Thymus (tissue), 11 donors: ENCODE results near the gene HCAR3. TPM values are rescaled to one million over a fixed set of nuclear protein-coding genes. Genes with fewer than 3 reads are reported as not detected.

ENCODE experiments used
- DNase-seq, 9 donors: peaks; one replicate each; pipeline ENCODE4 v3.0.0-alpha.2; 2013; ENCODE audit warnings: low spot score in 9 of 9, low read depth in 6 of 9, missing footprints in 1 of 9
- H3K27ac ChIP-seq, 2 donors: one replicate each; pipeline ENCODE4 v1.5.1; 2013; ENCODE audit warnings: control low read depth in 1 of 2, low read depth in 1 of 2, low read length in 1 of 2, mild to moderate bottlenecking in 1 of 2, moderate library complexity in 1 of 2
- H3K27me3 ChIP-seq, 2 donors: one replicate each; pipeline ENCODE4 v1.5.1; 2013; ENCODE audit warnings: low read length in 1 of 2; ENCODE audit not compliant: control insufficient read depth in 2 of 2, insufficient read depth in 1 of 2
- H3K36me3 ChIP-seq, 2 donors: one replicate each; pipeline ENCODE4 v1.5.1; 2013; ENCODE audit warnings: low read length in 1 of 2, mild to moderate bottlenecking in 1 of 2, moderate library complexity in 1 of 2; ENCODE audit not compliant: control insufficient read depth in 2 of 2, insufficient read depth in 2 of 2
- H3K4me1 ChIP-seq, 2 donors: one replicate each; pipeline ENCODE4 v1.5.1; 2013; ENCODE audit warnings: low read length in 2 of 2; ENCODE audit not compliant: control insufficient read depth in 2 of 2, insufficient read depth in 2 of 2
- H3K4me3 ChIP-seq, 2 donors: one replicate each; pipeline ENCODE4 v1.5.1; 2013; ENCODE audit warnings: low read length in 2 of 2, control low read depth in 1 of 2, mild to moderate bottlenecking in 1 of 2
- H3K9me3 ChIP-seq, 2 donors: one replicate each; pipeline ENCODE4 v1.5.1; 2013; ENCODE audit warnings: low read length in 1 of 2, mild to moderate bottlenecking in 1 of 2; ENCODE audit not compliant: control insufficient read depth in 2 of 2, insufficient read depth in 1 of 2
- WGBS: extraction: QIAGEN DNeasy Blood & Tissue Kit; methylation state at CpG from one replicate; pipeline ENCODE4 v1.1.7; 2013; 5-methylcytosine and 5-hydroxymethylcytosine counted together
- polyA plus RNA-seq: library from polyadenylated mRNA; stranded (reverse); fragments of 200-250 nt; gene quantifications from one replicate; pipeline ENCODE4 v1.2.3, GENCODE V29; 2013
- total RNA-seq: library from RNA; stranded (reverse); fragments of 120-200 nt; gene quantifications from one replicate; pipeline ENCODE4 v1.2.4, GENCODE V29; 2013
- donor health status: healthy.

The HCAR3 gene
- total and polyA plus RNA-seq, 2 donors = 0.47 to 1.8 TPM

DNA sequence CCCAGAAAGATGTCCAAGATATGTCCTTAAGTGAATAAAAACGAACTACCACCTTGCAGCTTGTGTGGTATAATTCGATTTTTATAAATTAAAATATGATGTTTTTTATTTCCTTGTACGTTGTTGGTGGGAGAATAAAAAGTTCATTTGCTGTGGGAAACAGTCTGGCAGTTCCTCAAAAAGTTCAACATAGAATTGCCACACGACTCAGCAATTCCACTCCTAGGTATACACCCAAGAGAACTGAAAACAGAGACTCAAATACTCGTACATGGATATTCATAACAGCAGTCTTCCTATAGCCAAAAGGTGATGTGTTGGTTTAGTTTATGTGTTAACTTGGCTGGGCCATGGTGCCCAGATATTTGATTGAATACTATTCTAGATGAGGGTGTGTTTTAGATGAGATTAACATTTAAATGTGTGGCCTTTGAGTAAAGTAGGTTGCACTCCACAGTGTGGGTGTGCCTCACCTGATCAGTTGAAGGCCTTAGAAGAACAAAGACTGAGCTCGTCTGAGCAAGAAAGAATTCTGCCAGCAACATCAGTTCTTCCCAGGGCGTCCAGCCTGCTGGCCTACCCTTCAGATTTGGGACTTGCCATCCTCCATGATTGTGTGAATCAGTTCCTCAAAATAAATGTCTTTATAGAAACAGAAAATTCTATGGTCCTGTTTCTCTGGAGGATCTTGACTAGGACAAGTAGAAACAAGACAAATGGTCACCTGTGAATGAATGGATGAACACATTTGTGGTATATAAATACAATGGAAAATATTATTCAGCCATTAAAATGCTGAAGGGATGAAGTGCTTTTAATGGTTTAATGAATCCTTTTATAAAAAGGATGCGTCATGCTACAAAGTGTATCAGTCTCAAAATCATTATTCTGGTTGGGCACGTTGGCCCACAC lies 30.9 kb upstream of the HCAR3 start:
- H3K27me3 ChIP-seq = no peaks in the 10 kb centered on the region
- H3K9me3 ChIP-seq = no peaks in the 10 kb centered on the region
- H3K36me3 ChIP-seq = no peaks in the 10 kb centered on the region
- WGBS = 81% methylated on average over 9 of the region's 9 CpGs
- no peak for DNase-seq
- H3K4me3 ChIP-seq = no peak overlapping the region
- H3K27ac ChIP-seq = no peak overlapping the region
- peaks cover 3 to 4% of the 10 kb centered on the region in 2 donors for H3K4me1 ChIP-seq

DNA sequence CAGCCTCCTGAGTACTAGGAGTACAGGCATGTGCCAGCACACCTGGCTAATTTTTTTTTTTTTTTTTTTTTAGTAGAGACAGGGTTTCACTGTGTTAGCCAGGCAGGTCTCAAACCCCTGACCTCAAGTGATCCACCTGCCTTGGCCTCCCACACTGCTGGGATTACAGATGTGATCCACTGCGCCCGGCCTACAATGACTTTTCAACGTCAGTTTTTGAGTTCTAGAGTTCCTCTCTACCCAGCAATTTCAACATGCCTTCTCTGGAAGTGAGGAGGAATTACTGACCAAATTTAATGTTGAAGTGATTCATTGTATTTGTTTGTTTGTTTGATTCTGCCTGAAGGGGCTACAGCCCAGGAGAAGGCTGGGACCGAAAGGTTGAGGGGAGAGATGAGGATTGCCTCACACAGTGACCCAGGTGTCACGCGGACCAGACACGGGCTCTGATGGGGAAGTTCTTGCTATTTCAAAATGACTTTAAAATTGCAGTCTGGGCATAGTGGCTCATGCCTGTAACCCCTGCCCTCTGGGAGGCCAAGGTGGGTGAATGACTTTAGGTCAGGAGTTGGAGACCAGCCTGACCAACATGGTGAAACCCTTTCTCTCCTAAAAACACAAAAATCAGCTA lies 27.4 kb upstream of the HCAR3 start:
- H3K36me3 ChIP-seq = no peaks in the 10 kb centered on the region
- no peaks in the 10 kb centered on the region for H3K27me3 ChIP-seq
- H3K4me3 ChIP-seq = no peak overlapping the region
- 95% methylated on average over 7 of the region's 7 CpGs for WGBS
- no peak overlapping the region for H3K27ac ChIP-seq
- H3K9me3 ChIP-seq = no peaks in the 10 kb centered on the region
- no peak for DNase-seq
- H3K4me1 ChIP-seq = no peaks in the 10 kb centered on the region

DNA sequence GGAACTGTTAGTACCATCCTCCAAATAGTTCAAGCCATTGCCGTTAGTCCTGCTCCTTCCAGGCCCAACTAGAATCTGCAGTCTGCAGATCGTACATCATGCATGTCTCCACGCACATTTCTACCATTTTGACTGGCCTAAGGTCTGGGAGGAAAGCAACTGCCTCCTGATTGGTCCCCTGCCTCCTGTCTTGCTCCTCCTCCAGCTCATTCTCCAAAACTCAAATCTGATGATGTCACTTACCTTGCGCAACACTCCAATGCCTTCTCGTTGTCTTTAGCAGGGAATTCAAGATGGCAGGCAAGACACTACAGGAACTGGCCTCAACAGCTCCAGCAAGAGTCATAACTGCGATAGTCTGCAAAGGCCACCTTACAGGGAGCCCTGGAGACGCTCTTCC lies 23.7 kb upstream of the HCAR3 start:
- no peaks in the 10 kb centered on the region for H3K36me3 ChIP-seq
- no peak overlapping the region for H3K4me3 ChIP-seq
- no peaks in the 10 kb centered on the region for H3K9me3 ChIP-seq
- no peaks in the 10 kb centered on the region for H3K4me1 ChIP-seq
- no peak for DNase-seq
- no peak overlapping the region for H3K27ac ChIP-seq
- WGBS = 99% methylated on average over 7 of the region's 7 CpGs
- no peaks in the 10 kb centered on the region for H3K27me3 ChIP-seq

DNA sequence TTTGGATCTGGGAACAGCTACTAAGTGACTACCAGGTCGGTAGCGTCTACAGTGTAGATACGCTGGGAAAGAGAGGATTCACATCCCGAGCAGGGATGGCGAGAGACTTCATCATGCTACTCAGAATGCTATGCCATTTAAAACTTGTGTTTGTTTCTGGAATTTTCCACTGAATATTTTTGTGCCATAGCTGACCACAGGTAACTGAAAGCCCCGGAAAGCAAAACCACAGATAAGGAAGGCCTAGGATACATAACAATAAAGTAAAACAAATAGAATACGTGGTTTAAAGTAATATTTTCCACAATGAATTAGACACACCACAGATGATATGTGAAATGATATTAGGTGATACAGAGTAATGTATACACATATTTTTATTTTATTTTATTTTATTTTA lies 22.0 kb upstream of the HCAR3 start:
- Histone ChIP-seq H3K36me3 (no peaks in the 10 kb centered on the region), H3K4me1 (peaks cover 0 to 3% of the 10 kb centered on the region in 2 donors), H3K27ac (no peak overlapping the region), H3K27me3 (no peaks in the 10 kb centered on the region), H3K9me3 (no peaks in the 10 kb centered on the region), H3K4me3 (no peak overlapping the region)
- 72% methylated on average over 7 of the region's 7 CpGs for WGBS
- DNase-seq = no peak

DNA sequence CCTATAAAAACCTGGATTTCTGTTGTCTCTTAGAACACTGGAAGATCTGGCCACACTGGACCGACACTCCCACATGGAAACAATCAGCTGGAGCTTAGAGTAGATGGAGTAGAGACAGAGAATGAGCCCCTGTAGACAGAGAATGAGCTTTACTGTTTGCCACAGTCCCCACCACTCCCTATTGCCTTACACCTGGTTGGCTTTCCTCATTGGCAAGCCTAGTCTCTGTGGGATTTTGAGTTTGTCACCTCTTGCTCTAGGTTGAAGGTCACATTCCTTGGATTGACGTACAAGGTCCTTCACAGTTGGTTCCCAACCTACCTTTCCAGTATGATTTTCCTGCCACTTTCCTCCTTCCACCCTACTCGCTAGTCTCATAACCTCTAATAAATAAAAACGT lies 16.0 kb upstream of the HCAR3 start:
- Histone ChIP-seq H3K27me3 (no peaks in the 10 kb centered on the region), H3K36me3 (no peaks in the 10 kb centered on the region), H3K4me1 (peaks cover 0 to 33% of the 10 kb centered on the region in 2 donors), H3K4me3 (no peak overlapping the region), H3K9me3 (peaks cover 0 to 1% of the 10 kb centered on the region in 2 donors), H3K27ac (no peak overlapping the region)
- DNase-seq = no peak
- 97% methylated on average over 4 of the region's 4 CpGs for WGBS

DNA sequence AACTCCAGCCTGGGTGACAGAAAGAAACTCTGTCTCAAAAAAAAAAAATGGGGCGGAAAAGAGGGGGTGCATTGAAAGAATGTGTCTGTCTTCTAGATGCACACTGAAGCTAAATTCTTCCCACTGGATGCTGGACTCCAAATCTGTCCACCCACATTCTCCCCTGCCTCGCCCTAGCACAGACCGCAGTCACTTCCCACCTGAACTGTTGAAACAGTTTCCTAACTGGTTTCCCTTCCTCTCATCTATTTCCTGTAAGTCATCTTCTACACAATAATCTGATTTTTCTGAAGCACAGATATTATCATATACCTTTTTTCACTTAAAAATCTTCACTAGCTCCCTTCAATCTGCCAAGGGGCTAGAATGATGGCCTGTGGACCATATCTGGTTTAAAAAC lies 15.6 kb upstream of the HCAR3 start:
- Histone ChIP-seq H3K4me1 (peaks cover 0 to 33% of the 10 kb centered on the region in 2 donors), H3K27ac (no peak overlapping the region), H3K4me3 (no peak overlapping the region), H3K9me3 (peaks cover 0 to 1% of the 10 kb centered on the region in 2 donors), H3K27me3 (no peaks in the 10 kb centered on the region), H3K36me3 (no peaks in the 10 kb centered on the region)
- WGBS = 68% methylated on average over 3 of the region's 3 CpGs
- DNase-seq = peak in 1 of 9 donors; percentile 39

DNA sequence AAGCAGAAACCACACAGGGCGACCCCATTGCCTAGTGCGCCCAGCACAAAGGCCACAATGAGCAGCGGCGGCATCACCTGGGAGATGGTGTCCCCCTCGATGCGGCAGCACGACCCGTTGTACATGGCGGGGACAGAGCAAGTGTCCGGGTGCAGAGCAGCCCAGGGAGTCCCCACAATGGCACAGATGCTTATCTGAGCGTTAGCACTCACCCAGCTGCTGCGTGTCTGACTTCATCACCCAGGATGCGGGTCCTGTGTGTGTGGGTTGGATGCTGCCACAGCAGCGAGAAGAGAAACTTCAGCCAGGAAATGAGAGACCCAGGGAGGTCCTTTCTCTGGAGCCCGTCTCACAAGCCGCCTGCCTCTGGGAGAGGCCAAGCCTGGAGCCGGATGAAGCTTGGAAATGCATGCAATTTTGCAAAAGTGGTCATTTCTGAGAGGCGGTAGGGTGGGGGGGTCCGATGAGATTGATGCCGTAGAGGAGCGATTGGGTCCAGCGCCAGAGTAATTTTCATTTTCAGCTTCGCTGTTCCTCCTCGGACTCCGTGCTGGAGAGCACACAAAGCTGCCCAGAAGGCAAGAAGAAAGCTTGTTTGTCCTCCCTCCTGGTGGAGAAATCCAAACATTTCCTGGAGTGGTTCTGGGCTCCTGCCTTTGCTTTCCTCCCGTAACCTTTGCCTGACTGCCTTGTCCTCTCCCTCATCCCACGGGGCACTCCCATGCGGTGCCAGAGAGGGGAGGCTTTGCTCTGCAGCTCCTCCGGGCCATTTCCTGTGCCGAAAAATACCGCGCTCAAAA lies 13.8 kb upstream of the HCAR3 start, which contains the start of gene HCAR1:
Gene HCAR1 (minus strand): TSS at position 630 of the 800 bp plus-strand sequence. CDS start 505 bp downstream, at position 125.
- peak in 2 of 9 donors; percentile 28 to 56 for DNase-seq
- H3K4me1 ChIP-seq = peaks cover 0 to 33% of the 10 kb centered on the region in 2 donors
- peaks cover 0 to 1% of the 10 kb centered on the region in 2 donors for H3K9me3 ChIP-seq
- peak within 1 kb of the TSS in 1 of 2 donors; percentile 8 for H3K4me3 ChIP-seq
- H3K36me3 ChIP-seq = no peaks in the 10 kb centered on the region
- peak within 1 kb of the TSS in 1 of 2 donors; percentile 49 for H3K27ac ChIP-seq
- no peaks in the 10 kb centered on the region for H3K27me3 ChIP-seq
- 74% methylated on average over 32 of the region's 32 CpGs for WGBS

DNA sequence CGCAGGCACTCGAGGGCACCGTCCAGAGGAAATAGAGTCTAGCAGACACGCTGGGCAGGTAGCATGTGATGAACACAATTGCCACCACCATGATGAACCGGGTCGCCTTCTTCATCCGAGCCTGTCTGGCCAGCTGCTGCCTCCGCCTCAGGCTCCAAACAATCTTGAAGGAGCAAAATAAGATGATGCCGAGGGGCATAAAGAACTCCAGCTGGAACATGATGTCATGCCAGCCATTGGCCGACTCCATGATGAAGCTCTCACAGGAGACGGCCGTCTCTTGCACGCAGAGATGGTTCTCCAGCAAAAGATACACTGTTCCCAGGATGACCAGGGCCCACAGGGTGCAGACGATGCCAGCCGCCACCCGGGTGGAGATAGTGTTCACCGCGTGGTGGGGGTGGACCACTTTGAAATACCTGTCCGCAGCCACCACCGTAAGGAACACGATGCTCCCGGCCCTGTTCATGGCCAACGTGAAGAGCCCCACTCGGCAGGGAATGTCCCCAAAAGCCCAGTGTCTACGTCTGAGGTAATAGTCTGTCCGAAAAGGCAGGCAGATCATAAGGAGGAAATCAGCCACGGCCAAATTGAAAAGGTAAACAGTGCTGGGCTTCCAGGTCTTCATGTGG lies 13.1 kb upstream of the HCAR3 start:
- no peak for DNase-seq
- Histone ChIP-seq H3K9me3 (peaks cover 0 to 1% of the 10 kb centered on the region in 2 donors), H3K4me1 (peaks cover 0 to 33% of the 10 kb centered on the region in 2 donors), H3K27ac (no peak overlapping the region), H3K36me3 (no peaks in the 10 kb centered on the region), H3K27me3 (no peaks in the 10 kb centered on the region), H3K4me3 (peak overlapping the region in 1 of 2 donors; percentile 8)
- 96% methylated on average over 27 of the region's 27 CpGs for WGBS
